GM21367 (cell line): ENCODE measurements around the gene RHOJ.
"Not testable (repeated sequence)": the region's sequence is repeated elsewhere in the genome, so short reads cannot be mapped to it uniquely, and the experiment has no call there.

Source experiments
- ATAC-seq: cut with Tn5 transposase; IDR thresholded peaks from one replicate; pipeline ENCODE4 v1.9.1; 2021; ENCODE audit not compliant: unreplicated experiment

The RHOJ gene

GRCh38 chr14:63296060-63296563 lies 91.9 kb downstream of the RHOJ start:
- peak; percentile 61 for ATAC-seq

DNA sequence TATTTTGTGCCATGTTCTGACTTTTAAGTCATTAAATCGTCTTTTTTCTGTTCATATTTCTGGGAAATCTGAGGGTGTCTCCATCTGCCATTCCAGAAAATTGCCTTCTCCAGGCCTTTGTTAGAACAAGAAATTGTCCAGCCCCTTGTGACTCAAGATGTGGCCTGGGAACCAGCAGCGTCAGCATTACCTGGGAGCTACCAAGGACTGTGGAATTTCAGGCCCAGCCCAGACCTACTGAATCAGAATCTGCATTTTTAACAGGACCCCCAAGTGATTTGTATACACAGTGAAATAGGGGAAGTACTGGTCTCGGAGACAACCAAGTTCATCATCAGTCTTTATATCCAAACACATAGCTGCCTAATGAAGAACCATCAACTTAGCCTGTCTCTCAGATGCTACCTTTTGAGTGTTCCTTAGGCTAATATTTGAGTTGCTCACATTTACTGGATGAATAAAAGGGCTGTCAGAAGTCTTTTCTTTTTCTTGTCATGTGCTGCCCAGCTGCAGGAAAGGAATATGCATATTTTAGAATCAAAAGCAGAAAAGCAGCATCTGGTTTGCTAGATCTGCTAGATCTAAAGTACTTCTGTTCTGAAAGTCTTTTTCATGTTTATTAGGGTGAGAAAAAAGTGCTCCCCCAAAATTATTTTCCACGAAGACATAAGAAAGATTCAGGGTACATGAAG lies 93.3 kb downstream of the RHOJ start:
- no peak for ATAC-seq

- ATAC-seq: no peak
Measured at GRCh38 chr14:63299351-63300110, 95.3 kb downstream of the RHOJ start.

GRCh38 chr14:63300854-63301253 lies 96.6 kb downstream of the RHOJ start:
- no peak for ATAC-seq

DNA sequence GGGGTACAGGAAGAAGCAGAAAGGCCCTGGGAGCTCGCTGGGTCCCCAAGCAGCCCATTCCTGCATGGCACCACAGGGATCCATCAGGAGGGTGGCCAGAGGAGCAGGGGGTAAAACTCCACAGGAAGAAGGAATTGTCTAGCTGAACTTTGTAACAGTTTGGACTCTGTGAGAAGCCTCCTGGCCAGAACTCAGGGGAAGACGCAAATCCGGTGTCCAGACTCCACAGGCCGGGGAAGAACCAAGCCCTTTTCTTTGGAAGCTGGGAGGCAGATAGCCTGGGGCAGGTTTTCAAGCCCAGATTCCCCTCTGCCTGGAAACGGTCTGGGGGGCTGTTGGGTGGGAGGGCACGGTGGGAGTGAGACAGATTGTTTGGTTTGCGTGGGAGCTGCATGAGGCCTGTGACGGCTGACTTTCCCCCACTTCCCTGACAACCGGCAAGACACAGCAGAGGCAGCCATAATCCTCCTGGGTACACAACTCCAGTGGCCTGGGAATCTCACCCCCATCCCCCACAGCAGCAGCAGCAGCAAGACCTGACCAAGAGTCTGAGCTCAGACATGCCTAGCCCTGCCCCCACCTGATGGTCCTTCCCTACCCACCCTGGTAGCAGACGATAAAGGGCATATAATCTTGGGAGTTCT lies 97.8 kb downstream of the RHOJ start:
- no peak for ATAC-seq

GRCh38 chr14:63304429-63304828 lies 100.2 kb downstream of the RHOJ start:
- not testable (repeated sequence) for ATAC-seq

GRCh38 chr14:63308723-63309317 lies 104.6 kb downstream of the RHOJ start:
- ATAC-seq: peak; percentile 70

DNA sequence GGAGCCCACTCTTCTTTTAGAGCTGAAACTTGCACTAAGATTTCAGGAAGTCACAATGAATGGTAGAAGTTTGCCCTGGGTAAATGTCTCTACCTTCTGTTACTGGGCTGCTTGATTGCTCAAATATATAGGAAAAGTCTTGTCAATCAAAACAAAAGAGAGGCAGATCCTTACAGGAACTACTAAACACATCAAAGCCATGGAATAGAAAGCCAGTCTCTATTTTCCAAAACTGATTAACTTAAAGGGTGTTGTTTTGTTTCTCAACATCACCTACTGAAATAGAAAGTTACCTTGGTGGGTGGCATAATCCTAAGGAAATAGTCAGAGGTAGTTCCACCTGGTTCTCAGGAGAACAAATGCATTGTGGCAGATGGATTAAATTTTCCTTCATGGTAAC lies 114.6 kb downstream of the RHOJ start, which contains the start of gene GPHB5:
GPHB5 (minus strand) TSS at position 101 of the 400 bp plus-strand sequence. CDS start 1,086 bp downstream, outside the sequence.
- ATAC-seq: no peak

GRCh38 chr14:63322472-63322871 lies 118.2 kb downstream of the RHOJ start:
- ATAC-seq: no peak

DNA sequence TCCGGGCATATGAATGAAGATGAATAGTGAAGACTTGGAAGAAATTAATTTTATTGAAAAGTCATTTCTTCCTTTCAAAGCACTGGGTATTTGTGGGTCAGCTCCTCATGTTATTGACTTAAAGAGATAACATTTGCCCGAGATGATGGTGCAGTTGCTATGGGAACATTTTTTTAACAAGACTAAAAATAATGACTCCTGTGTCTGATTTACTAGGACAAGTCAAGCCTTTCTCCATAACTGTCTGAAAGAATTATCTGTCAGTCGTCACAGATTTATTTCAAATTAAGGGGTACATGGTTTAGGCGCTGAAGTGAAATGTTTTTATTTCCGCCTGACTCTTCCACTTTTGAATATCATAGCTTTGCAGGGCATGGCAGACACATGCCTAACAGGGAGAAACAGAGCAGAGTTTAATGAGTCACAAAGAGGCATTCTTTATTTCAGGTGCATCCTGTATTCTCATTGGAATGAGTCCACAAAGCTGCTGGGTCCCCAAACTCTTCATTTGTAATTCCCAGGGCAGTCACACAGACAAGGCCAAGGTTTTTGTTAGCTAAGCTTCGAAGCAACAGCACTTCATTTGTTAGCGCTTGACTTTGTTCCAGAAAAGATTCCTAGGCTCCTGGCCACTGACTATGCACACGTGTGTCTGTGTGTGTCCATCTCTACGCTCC lies 118.8 kb downstream of the RHOJ start:
- ATAC-seq: no peak

GRCh38 chr14:63326840-63327239 lies 122.6 kb downstream of the RHOJ start:
- ATAC-seq: no peak

DNA sequence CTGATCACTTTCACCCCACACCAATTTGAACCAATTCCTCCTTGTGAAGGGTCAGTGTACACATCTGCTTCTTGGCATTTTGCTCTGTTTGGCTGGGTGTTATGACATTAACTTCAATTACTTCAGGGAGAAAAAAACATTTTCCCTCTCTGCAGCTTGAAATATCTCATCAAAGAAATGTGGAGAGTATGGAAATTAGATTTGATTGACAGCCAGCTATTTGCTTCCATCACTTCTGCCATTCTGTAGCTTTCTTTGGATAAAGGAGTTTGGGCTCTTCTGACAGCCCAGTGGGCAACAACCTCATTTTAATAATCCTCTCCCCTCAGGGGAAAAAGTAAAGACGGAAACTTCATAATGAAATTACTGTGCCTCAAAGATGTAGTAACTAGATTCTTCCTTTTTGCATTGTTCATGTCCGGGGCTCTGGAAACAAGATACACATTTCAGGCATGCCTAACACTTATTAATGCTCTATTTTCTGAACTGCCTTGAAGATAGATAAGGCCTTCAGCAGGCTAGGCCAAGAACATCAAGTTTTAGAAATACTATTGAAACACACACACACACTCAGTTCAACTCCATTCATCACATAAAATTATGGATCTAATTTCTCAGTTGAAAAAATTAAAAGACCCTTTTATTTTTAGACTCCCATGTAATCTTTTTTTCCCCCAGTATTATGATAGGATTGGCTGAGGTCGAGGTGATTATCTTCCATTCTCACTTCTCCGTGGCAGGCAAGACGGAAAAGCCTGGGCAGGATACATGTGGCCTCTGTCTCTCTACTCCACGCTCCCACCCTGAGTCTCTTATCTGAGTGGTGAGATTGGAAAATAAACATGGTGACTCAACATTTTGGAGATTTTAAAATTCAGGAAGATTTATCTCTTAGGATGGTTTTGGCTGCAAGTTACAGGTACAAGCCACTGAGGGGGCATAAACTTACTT lies 124.8 kb downstream of the RHOJ start:
- no peak for ATAC-seq

GRCh38 chr14:63342371-63342770 lies 138.1 kb downstream of the RHOJ start:
- no peak for ATAC-seq
